Astrocyte (in vitro differentiated cells and primary cell): Measurements from ENCODE around the gene SARS1.

ENCODE experiments used
- EZH2 ChIP-seq: IDR thresholded peaks from 2 replicates; pipeline ENCODE4 v1.6.1; 2012; ENCODE audit warnings: mild to moderate bottlenecking, low read length, inconsistent platforms; ENCODE audit not compliant: insufficient read depth
- TF ChIP-seq, protein P1 (sequence below): IDR thresholded peaks from 2 replicates; pipeline ENCODE4 v1.5.1; 2011; ENCODE audit warnings: low read depth, mild to moderate bottlenecking, inconsistent platforms, low read length, moderate library complexity; ENCODE audit not compliant: insufficient read depth

DNA sequence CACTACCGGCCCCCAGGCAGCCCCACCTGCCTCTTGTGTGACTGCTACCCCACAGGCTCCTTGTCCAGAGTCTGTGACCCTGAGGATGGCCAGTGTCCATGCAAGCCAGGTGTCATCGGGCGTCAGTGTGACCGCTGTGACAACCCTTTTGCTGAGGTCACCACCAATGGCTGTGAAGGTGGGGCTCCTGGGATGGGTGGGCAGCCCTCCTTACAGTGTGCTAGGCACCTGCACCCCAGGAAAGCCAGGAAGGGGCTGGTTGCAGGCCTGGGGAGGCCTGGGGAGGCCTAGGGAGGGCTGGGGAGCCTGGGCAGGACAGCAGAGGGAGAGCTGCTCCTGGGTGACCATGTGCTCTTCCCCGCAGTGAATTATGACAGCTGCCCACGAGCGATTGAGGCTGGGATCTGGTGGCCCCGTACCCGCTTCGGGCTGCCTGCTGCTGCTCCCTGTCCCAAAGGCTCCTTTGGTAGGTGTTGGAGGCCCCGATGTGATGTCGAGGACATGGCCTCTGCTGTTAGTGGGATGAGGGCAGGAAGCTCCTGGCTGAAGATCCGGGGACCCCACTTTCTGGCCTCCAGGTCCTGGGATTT, 52.1 kb downstream of the SARS1 start:
- TF ChIP-seq, protein P1, sequence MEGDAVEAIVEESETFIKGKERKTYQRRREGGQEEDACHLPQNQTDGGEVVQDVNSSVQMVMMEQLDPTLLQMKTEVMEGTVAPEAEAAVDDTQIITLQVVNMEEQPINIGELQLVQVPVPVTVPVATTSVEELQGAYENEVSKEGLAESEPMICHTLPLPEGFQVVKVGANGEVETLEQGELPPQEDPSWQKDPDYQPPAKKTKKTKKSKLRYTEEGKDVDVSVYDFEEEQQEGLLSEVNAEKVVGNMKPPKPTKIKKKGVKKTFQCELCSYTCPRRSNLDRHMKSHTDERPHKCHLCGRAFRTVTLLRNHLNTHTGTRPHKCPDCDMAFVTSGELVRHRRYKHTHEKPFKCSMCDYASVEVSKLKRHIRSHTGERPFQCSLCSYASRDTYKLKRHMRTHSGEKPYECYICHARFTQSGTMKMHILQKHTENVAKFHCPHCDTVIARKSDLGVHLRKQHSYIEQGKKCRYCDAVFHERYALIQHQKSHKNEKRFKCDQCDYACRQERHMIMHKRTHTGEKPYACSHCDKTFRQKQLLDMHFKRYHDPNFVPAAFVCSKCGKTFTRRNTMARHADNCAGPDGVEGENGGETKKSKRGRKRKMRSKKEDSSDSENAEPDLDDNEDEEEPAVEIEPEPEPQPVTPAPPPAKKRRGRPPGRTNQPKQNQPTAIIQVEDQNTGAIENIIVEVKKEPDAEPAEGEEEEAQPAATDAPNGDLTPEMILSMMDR, result no peak
- no peak for TF ChIP-seq EZH2
